Suprapubic skin (tissue), 4 donors: ENCODE measurements around the gene PHLDB2. TPM values are rescaled to one million over a fixed set of nuclear protein-coding genes. Genes with fewer than 3 reads are reported as not detected.

Experiments
- DNase-seq, 2 donors: peaks; one replicate each; pipeline ENCODE4 v3.0.0-alpha.2; 2019; ENCODE audit warnings: low spot score in 2 of 2
- H3K27ac ChIP-seq: fragments of 200-600 bp; sonication (generic); one replicate; pipeline ENCODE4 v1.5.1; 2019
- H3K27me3 ChIP-seq: fragments of 200-600 bp; sonication (generic); one replicate; pipeline ENCODE4 v1.5.1; 2019
- H3K36me3 ChIP-seq: fragments of 200-600 bp; sonication (generic); one replicate; pipeline ENCODE4 v1.5.1; 2019
- H3K4me1 ChIP-seq: fragments of 200-600 bp; sonication (generic); one replicate; pipeline ENCODE4 v1.5.1; 2019
- H3K4me3 ChIP-seq: fragments of 200-600 bp; sonication (generic); one replicate; pipeline ENCODE4 v1.5.1; 2019; ENCODE audit warnings: mild to moderate bottlenecking
- H3K9me3 ChIP-seq: fragments of 200-600 bp; sonication (generic); one replicate; pipeline ENCODE4 v1.5.1; 2019
- EP300 ChIP-seq: sonication (generic); formaldehyde crosslinking; IDR thresholded peaks from one replicate; pipeline ENCODE4 v1.6.1; 2017; ENCODE audit warnings: antibody characterized with exemption
- POLR2A ChIP-seq, 2 donors: fragments of 450-650 bp; IDR thresholded peaks; one replicate each; pipeline ENCODE4 v1.6.1; 2017; ENCODE audit warnings: antibody characterized with exemption in 2 of 2, mild to moderate bottlenecking in 2 of 2, moderate library complexity in 2 of 2
- POLR2AphosphoS5 ChIP-seq, 3 donors: sonication (generic); formaldehyde crosslinking; IDR thresholded peaks; one replicate each; pipeline ENCODE4 v1.6.1; 2017; ENCODE audit warnings: antibody characterized with exemption in 3 of 3
- WGBS: methylation state at CpG from one replicate; pipeline ENCODE4 v1.1.5; 2018; 5-methylcytosine and 5-hydroxymethylcytosine counted together
- total RNA-seq, 4 donors: library from RNA; depleted of rRNA; stranded (reverse); fragments of >200 nt; gene quantifications; one replicate each; pipeline ENCODE4 v1.1.0, GENCODE V29; 2016
- TF ChIP-seq, protein P1 (sequence below), 2 donors: fragments of 200-600 bp in 1 of 2; fragments of 450-650 bp in 1 of 2; sonication (generic) in 1 of 2; IDR thresholded peaks; one replicate each; pipeline ENCODE4 v1.5.1; 2016 to 2019; ENCODE audit warnings: antibody characterized with exemption in 2 of 2, mild to moderate bottlenecking in 1 of 2, moderate library complexity in 1 of 2

PHLDB2 gene
- total RNA-seq, 4 donors from 2014 or later = 39.8 to 107 (median 60.7) TPM

DNA sequence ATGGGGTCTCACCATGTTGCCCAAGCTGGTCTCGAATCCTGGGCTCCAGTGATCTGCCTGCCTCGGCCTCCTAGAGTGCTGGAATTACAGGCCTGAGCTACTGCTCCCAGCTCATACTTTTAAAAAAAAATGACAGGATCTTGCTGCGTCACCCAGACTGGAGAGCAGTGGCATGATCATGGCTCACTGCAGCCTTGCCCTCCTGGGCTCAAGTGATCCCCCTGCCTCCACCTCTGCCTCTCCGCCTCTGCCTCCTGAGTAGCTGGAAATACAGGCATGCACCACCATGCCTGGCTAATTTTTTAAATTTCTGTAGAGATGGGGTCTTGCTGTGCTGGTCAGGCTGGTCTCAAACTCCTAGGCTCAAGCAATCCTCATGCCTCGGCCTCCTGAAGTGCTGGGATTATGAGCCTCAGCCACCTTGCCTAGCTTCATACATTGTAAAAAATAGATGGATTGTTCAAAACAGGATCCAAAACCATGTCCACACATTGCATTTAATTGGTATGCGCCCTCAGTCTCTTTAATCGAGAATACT is 8.9 kb downstream of the PHLDB2 start:
- Histone ChIP-seq H3K36me3 (no peaks in the 10 kb centered on the region), H3K27me3 (no peaks in the 10 kb centered on the region), H3K9me3 (no peaks in the 10 kb centered on the region), H3K4me1 (peaks cover 26% of the 10 kb centered on the region), H3K4me3 (no peak overlapping the region), H3K27ac (no peak overlapping the region)
- no peak for TF ChIP-seq POLR2A (IDR thresholded peaks at IDR 0.05)
- TF ChIP-seq, protein P1, sequence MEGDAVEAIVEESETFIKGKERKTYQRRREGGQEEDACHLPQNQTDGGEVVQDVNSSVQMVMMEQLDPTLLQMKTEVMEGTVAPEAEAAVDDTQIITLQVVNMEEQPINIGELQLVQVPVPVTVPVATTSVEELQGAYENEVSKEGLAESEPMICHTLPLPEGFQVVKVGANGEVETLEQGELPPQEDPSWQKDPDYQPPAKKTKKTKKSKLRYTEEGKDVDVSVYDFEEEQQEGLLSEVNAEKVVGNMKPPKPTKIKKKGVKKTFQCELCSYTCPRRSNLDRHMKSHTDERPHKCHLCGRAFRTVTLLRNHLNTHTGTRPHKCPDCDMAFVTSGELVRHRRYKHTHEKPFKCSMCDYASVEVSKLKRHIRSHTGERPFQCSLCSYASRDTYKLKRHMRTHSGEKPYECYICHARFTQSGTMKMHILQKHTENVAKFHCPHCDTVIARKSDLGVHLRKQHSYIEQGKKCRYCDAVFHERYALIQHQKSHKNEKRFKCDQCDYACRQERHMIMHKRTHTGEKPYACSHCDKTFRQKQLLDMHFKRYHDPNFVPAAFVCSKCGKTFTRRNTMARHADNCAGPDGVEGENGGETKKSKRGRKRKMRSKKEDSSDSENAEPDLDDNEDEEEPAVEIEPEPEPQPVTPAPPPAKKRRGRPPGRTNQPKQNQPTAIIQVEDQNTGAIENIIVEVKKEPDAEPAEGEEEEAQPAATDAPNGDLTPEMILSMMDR (IDR thresholded peaks at IDR 0.05) = no peak
- no peak for TF ChIP-seq POLR2AphosphoS5 (IDR thresholded peaks at IDR 0.05)
- no peak for TF ChIP-seq EP300
- WGBS = 80% methylated on average over 7 of the region's 7 CpGs
- no peak for DNase-seq

- Histone ChIP-seq H3K27me3 (no peaks in the 10 kb centered on the region), H3K36me3 (no peaks in the 10 kb centered on the region), H3K27ac (no peak overlapping the region), H3K4me1 (peaks cover 3% of the 10 kb centered on the region), H3K9me3 (no peaks in the 10 kb centered on the region), H3K4me3 (no peak overlapping the region)
- TF ChIP-seq POLR2AphosphoS5 (IDR thresholded peaks at IDR 0.05) = no peak
- TF ChIP-seq EP300 = no peak
- TF ChIP-seq POLR2A (IDR thresholded peaks at IDR 0.05) = no peak
- TF ChIP-seq, protein P1 (IDR thresholded peaks at IDR 0.05) = no peak
- no peak for DNase-seq
- 92% methylated on average over 3 of the region's 3 CpGs for WGBS
Observed at GRCh38 chr3:111870620-111871019, 11.6 kb downstream of the PHLDB2 start.

GRCh38 chr3:111871809-111872623 is 13.0 kb downstream of the PHLDB2 start:
- 80% methylated on average over 6 of the region's 6 CpGs for WGBS

DNA sequence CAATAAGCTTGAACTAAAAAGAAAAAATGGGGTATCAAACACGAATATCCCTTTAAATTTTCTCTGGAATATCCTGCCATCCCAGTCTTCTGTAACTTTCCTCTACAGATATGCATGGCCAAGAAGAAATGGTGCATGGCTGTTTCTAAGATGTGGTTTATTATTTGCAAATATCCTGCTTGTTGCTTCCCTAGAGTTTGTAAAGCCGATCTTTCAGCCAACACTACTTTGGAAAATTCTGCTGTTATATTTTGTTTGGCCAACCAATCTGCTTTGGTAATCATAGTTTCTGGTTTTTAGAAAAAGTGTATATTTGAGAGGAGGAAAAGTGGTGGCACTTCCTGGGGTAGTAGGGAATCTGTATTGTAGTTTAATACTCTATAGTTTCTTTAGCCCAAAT is 13.9 kb downstream of the PHLDB2 start:
- no peak overlapping the region for H3K27ac ChIP-seq

More at GRCh38 chr3:111871809-111872623, 13.0 kb downstream of the PHLDB2 start:
- H3K27ac ChIP-seq = no peak overlapping the region
- H3K27me3 ChIP-seq = no peaks in the 10 kb centered on the region
- DNase-seq = no peak
- TF ChIP-seq EP300 (no peak), POLR2A (IDR thresholded peaks at IDR 0.05) (no peak), POLR2AphosphoS5 (IDR thresholded peaks at IDR 0.05) (no peak)
- TF ChIP-seq, protein P1 (IDR thresholded peaks at IDR 0.05) = no peak
- no peaks in the 10 kb centered on the region for H3K4me1 ChIP-seq
- no peak overlapping the region for H3K4me3 ChIP-seq
- H3K9me3 ChIP-seq = no peaks in the 10 kb centered on the region
- H3K36me3 ChIP-seq = no peaks in the 10 kb centered on the region

More for the DNA sequence above, 13.9 kb downstream of the PHLDB2 start:
- no peaks in the 10 kb centered on the region for H3K9me3 ChIP-seq
- H3K4me1 ChIP-seq = no peaks in the 10 kb centered on the region
- 66% methylated on average over 2 of the region's 2 CpGs for WGBS
- no peak overlapping the region for H3K4me3 ChIP-seq
- H3K27me3 ChIP-seq = no peaks in the 10 kb centered on the region
- no peaks in the 10 kb centered on the region for H3K36me3 ChIP-seq
- no peak for DNase-seq
- TF ChIP-seq POLR2AphosphoS5 (IDR thresholded peaks at IDR 0.05) = no peak
- TF ChIP-seq POLR2A (IDR thresholded peaks at IDR 0.05) = no peak
- TF ChIP-seq, protein P1 (IDR thresholded peaks at IDR 0.05) = no peak
- TF ChIP-seq EP300 = no peak
